H1 (cell line): ENCODE data around the gene ETNK1. TPM values are rescaled to one million over a fixed set of nuclear protein-coding genes. Genes with fewer than 3 reads are reported as not detected.

ENCODE experiments used
- CTCF ChIA-PET: fragments of 300-600 bp; sonication (Branson Sonifier 250); formaldehyde crosslinking; loops from one replicate; lab custom pipeline; 2021; ENCODE audit not compliant: partially characterized antibody; lab: Charles Lee
- POLR2A ChIA-PET: fragments of 300-600 bp; sonication (Branson Sonifier 250); formaldehyde crosslinking; loops from one replicate; lab custom pipeline; 2021; ENCODE audit warnings: inconsistent platforms; ENCODE audit not compliant: partially characterized antibody; lab: Charles Lee
- DNase-seq, 2 experiments: peaks; one replicate each; pipeline versions ENCODE4 v3.0.0 to v3.0.0-alpha.2; 2010 to 2022; ENCODE audit warnings: low spot score in 2 of 2, low read depth in 1 of 2, mixed read lengths in 1 of 2
- FAIRE-seq: peaks from 2 replicates; lab custom pipeline; 2011; peaks lifted over from hg19 to GRCh38; lab: Jason Lieb, UNC
- H2AFZ ChIP-seq: 2 replicates; pipeline ENCODE4 v1.8.1; 2012; ENCODE audit warnings: low read length, inconsistent platforms
- H2AK5ac ChIP-seq: 2 replicates; pipeline ENCODE4 v1.6.1; 2013; ENCODE audit warnings: low read depth, low read length
- H2BK120ac ChIP-seq: replicated peaks from 2 replicates; pipeline ENCODE3; 2013; ENCODE audit warnings: low read depth, low read length, inconsistent platforms
- H2BK12ac ChIP-seq: 2 replicates; pipeline ENCODE4 v1.6.1; 2013; ENCODE audit warnings: low read depth, low read length
- H2BK15ac ChIP-seq: 2 replicates; pipeline ENCODE4 v1.6.1; 2013; ENCODE audit warnings: low read length
- H2BK20ac ChIP-seq: 2 replicates; pipeline ENCODE4 v1.6.1; 2013; ENCODE audit warnings: low read length
- H2BK5ac ChIP-seq: 2 replicates; pipeline ENCODE4 v1.6.1; 2013; ENCODE audit warnings: low read depth, low read length
- H3K14ac ChIP-seq: 2 replicates; pipeline ENCODE4 v1.6.1; 2013; ENCODE audit warnings: inconsistent platforms; ENCODE audit not compliant: insufficient read length
- H3K18ac ChIP-seq: 2 replicates; pipeline ENCODE4 v1.6.1; 2013; ENCODE audit warnings: low read length; ENCODE audit errors: extremely low read depth
- H3K23ac ChIP-seq: 2 replicates; pipeline ENCODE4 v1.6.1; 2013; ENCODE audit warnings: inconsistent platforms; ENCODE audit not compliant: insufficient read length
- H3K23me2 ChIP-seq: 2 replicates; pipeline ENCODE4 v1.6.1; 2013; ENCODE audit warnings: low read depth, low read length
- H3K27ac ChIP-seq: 2 replicates; pipeline ENCODE4 v1.6.1; 2011; ENCODE audit warnings: low read depth, low read length, inconsistent platforms
- H3K27me3 ChIP-seq, 4 experiments: replicated peaks in 1 of 4; 1 replicate in 1 of 4; 2 replicates in 3 of 4; pipeline versions ENCODE4 v1.6.1 to v1.8.1; 2011 to 2013; ENCODE audit warnings: low read length in 3 of 4, mild to moderate bottlenecking in 3 of 4, inconsistent platforms in 2 of 4, mixed read lengths in 2 of 4, moderate library complexity in 1 of 4; ENCODE audit not compliant: control insufficient read depth in 3 of 4, insufficient read depth in 3 of 4; ENCODE audit errors: extremely low read depth in 1 of 4
- H3K36me3 ChIP-seq, 4 experiments: 2 replicates each; pipeline versions ENCODE4 v1.6.1 to v1.8.1; 2011 to 2013; ENCODE audit warnings: mild to moderate bottlenecking in 4 of 4, low read length in 3 of 4, moderate library complexity in 2 of 4, control low read depth in 1 of 4, inconsistent platforms in 1 of 4; ENCODE audit not compliant: insufficient read depth in 4 of 4, control insufficient read depth in 2 of 4
- H3K4ac ChIP-seq: replicated peaks from 2 replicates; pipeline ENCODE3; 2013; ENCODE audit warnings: low read length, low read depth, mixed read lengths, inconsistent platforms; ENCODE audit not compliant: insufficient read length
- H3K4me1 ChIP-seq, 4 experiments: replicated peaks in 1 of 4; 1 replicate in 1 of 4; 2 replicates in 3 of 4; pipeline versions ENCODE4 v1.6.1 to v1.8.1; 2011 to 2013; ENCODE audit warnings: low read length in 3 of 4, inconsistent platforms in 2 of 4, mixed read lengths in 1 of 4; ENCODE audit not compliant: insufficient read depth in 4 of 4, control insufficient read depth in 3 of 4
- H3K4me2 ChIP-seq, 2 experiments: 2 replicates each; pipeline versions ENCODE4 v1.6.1 to v1.8.1; 2011 to 2013; ENCODE audit warnings: low read depth in 2 of 2, low read length in 2 of 2, control low read depth in 1 of 2, inconsistent platforms in 1 of 2, mild to moderate bottlenecking in 1 of 2; ENCODE audit not compliant: insufficient read depth in 1 of 2
- H3K4me3 ChIP-seq, 4 experiments: fragments of 200-600, 300-600 bp in 1 of 4; sonication (generic), shearing (Covaris generic), sonication (Bioruptor Twin) in 1 of 4; 2 replicates each; pipeline versions ENCODE4 v1.5.1 to v1.8.1; 2011 to 2016; ENCODE audit warnings: low read length in 4 of 4, low read depth in 3 of 4, control low read depth in 2 of 4, inconsistent platforms in 2 of 4, mild to moderate bottlenecking in 2 of 4, mixed read lengths in 1 of 4, moderate library complexity in 1 of 4; ENCODE audit not compliant: insufficient read depth in 2 of 4; ENCODE audit errors: extremely low read depth in 1 of 4
- H3K56ac ChIP-seq: replicated peaks from 2 replicates; pipeline ENCODE3; 2013; ENCODE audit warnings: low read depth, mild to moderate bottlenecking, mixed read lengths, low read length, inconsistent platforms; ENCODE audit not compliant: insufficient read length
- H3K79me1 ChIP-seq: 2 replicates; pipeline ENCODE4 v1.6.1; 2013; ENCODE audit warnings: low read depth, low read length, control low read depth
- H3K79me2 ChIP-seq, 2 experiments: 2 replicates each; pipeline versions ENCODE4 v1.6.1 to v1.8.1; 2012 to 2013; ENCODE audit warnings: low read length in 2 of 2, mild to moderate bottlenecking in 2 of 2, inconsistent platforms in 1 of 2; ENCODE audit not compliant: insufficient read depth in 2 of 2, control insufficient read depth in 1 of 2
- H3K9ac ChIP-seq, 4 experiments: replicated peaks in 1 of 4; 1 replicate in 1 of 4; 2 replicates in 3 of 4; pipeline versions ENCODE4 v1.6.1 to v1.8.1; 2011 to 2013; ENCODE audit warnings: low read depth in 3 of 4, low read length in 3 of 4, control low read depth in 2 of 4, mild to moderate bottlenecking in 2 of 4, moderate library complexity in 2 of 4, inconsistent platforms in 1 of 4; ENCODE audit errors: extremely low read depth in 1 of 4
- H3K9me3 ChIP-seq, 2 experiments: 2 replicates each; pipeline versions ENCODE4 v1.6.1 to v1.8.1; 2012 to 2013; ENCODE audit warnings: mild to moderate bottlenecking in 2 of 2, moderate library complexity in 2 of 2, control low read depth in 1 of 2, inconsistent platforms in 1 of 2, low read depth in 1 of 2, low read length in 1 of 2, mixed read lengths in 1 of 2; ENCODE audit not compliant: insufficient read depth in 2 of 2
- H4K20me1 ChIP-seq, 2 experiments: replicated peaks in 1 of 2; 2 replicates each; pipeline versions ENCODE3 to v1.8.1; 2011 to 2013; ENCODE audit warnings: inconsistent platforms in 2 of 2, low read length in 2 of 2, mild to moderate bottlenecking in 1 of 2; ENCODE audit not compliant: insufficient read depth in 2 of 2, control insufficient read depth in 1 of 2
- H4K5ac ChIP-seq: 2 replicates; pipeline ENCODE4 v1.6.1; 2013; ENCODE audit warnings: low read length, low read depth, mixed read lengths, inconsistent platforms; ENCODE audit not compliant: insufficient read length
- H4K8ac ChIP-seq: 2 replicates; pipeline ENCODE4 v1.8.0; 2013; ENCODE audit warnings: mild to moderate bottlenecking, moderate library complexity, low read length, inconsistent platforms; ENCODE audit not compliant: insufficient read depth; ENCODE audit errors: extremely low read depth
- H4K91ac ChIP-seq: replicated peaks from 2 replicates; pipeline ENCODE3; 2013; ENCODE audit warnings: low read length, mixed read lengths, inconsistent platforms; ENCODE audit not compliant: insufficient read length
- ASH2L ChIP-seq: fragments of 200-600, 300-600 bp; sonication (generic); IDR thresholded peaks from one replicate; pipeline ENCODE4 v1.7.1; 2017; ENCODE audit warnings: low read length
- CEBPB ChIP-seq: IDR thresholded peaks from 2 replicates; pipeline ENCODE4 v1.6.1; 2012; ENCODE audit warnings: low read depth, low read length
- CTCF ChIP-seq, 3 experiments: IDR thresholded peaks; 1 replicate in 2 of 3; 2 replicates in 1 of 3; pipeline versions ENCODE4 v1.5.1 to v1.6.1; 2011; ENCODE audit warnings: low read length in 3 of 3, mild to moderate bottlenecking in 3 of 3, inconsistent platforms in 2 of 3, low read depth in 1 of 3, moderate library complexity in 1 of 3; ENCODE audit not compliant: insufficient read depth in 1 of 3; ENCODE audit errors: control extremely low read depth in 1 of 3
- HDAC2 ChIP-seq, 2 experiments: fragments of 300-600 bp in 1 of 2; sonication (generic) in 1 of 2; IDR thresholded peaks; 2 replicates each; pipeline ENCODE4 v1.6.1; 2011 to 2012; ENCODE audit warnings: low read depth in 2 of 2, low read length in 2 of 2, mild to moderate bottlenecking in 2 of 2, moderate library complexity in 2 of 2, borderline replicate concordance in 1 of 2, inconsistent platforms in 1 of 2
- JUND ChIP-seq: IDR thresholded peaks from 2 replicates; pipeline ENCODE4 v1.6.1; 2011; ENCODE audit warnings: mild to moderate bottlenecking, improper control_type of control experiment, low read length
- RNF2 ChIP-seq: fragments of 200-900, 300-1000 bp; sonication (generic); IDR thresholded peaks from 2 replicates; pipeline ENCODE4 v1.7.1; 2016; ENCODE audit warnings: borderline replicate concordance, low read depth, mild to moderate bottlenecking, antibody characterized with exemption, low read length; ENCODE audit not compliant: poor library complexity, severe bottlenecking; ENCODE audit errors: missing control alignments
- RXRA ChIP-seq: IDR thresholded peaks from 2 replicates; pipeline ENCODE4 v1.6.1; 2011; ENCODE audit warnings: low read depth, mild to moderate bottlenecking, low read length, moderate library complexity; ENCODE audit not compliant: insufficient read depth
- TEAD4 ChIP-seq: IDR thresholded peaks from 2 replicates; pipeline ENCODE4 v1.6.1; 2012; ENCODE audit warnings: low read depth, low read length, inconsistent platforms, mixed read lengths
- ZNF274 ChIP-seq: IDR thresholded peaks from 2 replicates; pipeline ENCODE4 v1.7.0; 2012; ENCODE audit warnings: low read length, borderline replicate concordance; ENCODE audit errors: extremely low read depth
- WGBS, 2 experiments: shearing (Covaris generic) in 1 of 2; methylation state at CpG; one replicate each; pipeline versions ENCODE4 v1.1.6 to v1.1.7; 2013 to 2015; ENCODE audit warnings: low lambda C conversion rate in 2 of 2, mixed read lengths in 2 of 2, inconsistent platforms in 1 of 2, low coverage in 1 of 2, missing lambda C conversion rate in 1 of 2; ENCODE audit not compliant: insufficient replicate concordance in 2 of 2, insufficient coverage in 1 of 2, insufficient read length in 1 of 2; ENCODE audit errors: extremely low coverage in 1 of 2, missing lambda C conversion rate in 1 of 2; 5-methylcytosine and 5-hydroxymethylcytosine counted together
- polyA plus RNA-seq, 7 experiments: library from polyadenylated mRNA; depleted of rRNA in 3 of 7; stranded (reverse) in 5 of 7; unstranded in 2 of 7; fragments of >200 nt in 5 of 7; fragments of 200-250 nt in 2 of 7; gene quantifications; 1 replicate in 5 of 7; 2 replicates in 1 of 7; 4 replicates in 1 of 7; pipeline versions ENCODE4 v1.2.1 to v1.2.3, GENCODE V29; 2011 to 2013; ENCODE audit warnings: missing spikeins in 2 of 7, mixed read lengths in 2 of 7
- total RNA-seq: library from RNA; stranded (reverse); fragmentation: NEBNext Ultra II Directional; extraction: Animal tissue kit (Norgen Biotek cat#: 25700); gene quantifications from 2 replicates; pipeline ENCODE4 v1.2.1, GENCODE V29; 2021

Gene ETNK1
- total and polyA plus RNA-seq, 2 of the 8 experiments (the other 6 are each of a cell fraction or from before 2014, with no cell fraction given) = 11.6 to 82.7 TPM

- H2AK5ac ChIP-seq = no peak overlapping the region
- peaks cover 0 to 3% (median under 1%) of the 10 kb centered on the region in 4 experiments; a peak in 5 of 7 replicates for H3K4me1 ChIP-seq
- H3K79me1 ChIP-seq = no peaks in the 10 kb centered on the region
- no peak overlapping the region for H4K91ac ChIP-seq
- H3K9ac ChIP-seq = no peak overlapping the region
- H4K20me1 ChIP-seq = no peaks in the 10 kb centered on the region
- 94% methylated on average over 15 of the region's 38 CpGs; no CpG with 5 or more reads in 1 of the 2 experiments for WGBS, 2 experiments
- H3K56ac ChIP-seq = no peak overlapping the region
- H2BK15ac ChIP-seq = no peak overlapping the region
- H2BK120ac ChIP-seq = no peak overlapping the region
- peaks cover 12 to 18% of the 10 kb centered on the region in 2 experiments for H3K9me3 ChIP-seq
- peaks cover 0 to 10% (median 0%) of the 10 kb centered on the region in 4 experiments; a peak in 2 of 8 replicates for H3K36me3 ChIP-seq
- no peak overlapping the region for H4K8ac ChIP-seq
- no peak overlapping the region for H2BK12ac ChIP-seq
- H4K5ac ChIP-seq = no peak overlapping the region
- DNase-seq = no peak
- H2BK20ac ChIP-seq = no peak overlapping the region
- FAIRE-seq = no peak
- H3K18ac ChIP-seq = no peak overlapping the region
- ChIA-PET CTCF (interaction anchor here (0.7 to 1.0 kb wide), 2 partner anchors 8 to 1659 kb away, joined by 3 read pairs; no protein-coding TSS in a partner anchor), POLR2A (interaction anchor here (1.2 kb wide), 1 partner anchor 16 kb away, joined by 4 read pairs; no protein-coding TSS in a partner anchor)
- H3K4me3 ChIP-seq = no peak overlapping the region
- no peak overlapping the region for H3K27ac ChIP-seq
- H3K4me2 ChIP-seq = no peak overlapping the region
- H2BK5ac ChIP-seq = no peak overlapping the region
- H3K23ac ChIP-seq = no peak overlapping the region
- no peak overlapping the region for H2AFZ ChIP-seq
- no peaks in the 10 kb centered on the region for H3K23me2 ChIP-seq
- no peaks in the 10 kb centered on the region for H3K27me3 ChIP-seq
- H3K79me2 ChIP-seq = no peaks in the 10 kb centered on the region
- H3K14ac ChIP-seq = no peak overlapping the region
- H3K4ac ChIP-seq = no peak overlapping the region
- TF ChIP-seq HDAC2 (IDR thresholded peaks at IDR 0.05; ENCODE audit: borderline replicate concordance in 1 of 2, low read depth in 2 of 2, low read length in 2 of 2) = no peak
- TF ChIP-seq JUND = no peak
- TF ChIP-seq CTCF (IDR thresholded peaks at IDR 0.05; ENCODE audit: control extremely low read depth in 1 of 3, insufficient read depth in 1 of 3, low read depth in 1 of 3, low read length in 3 of 3) = no peak
- no peak for TF ChIP-seq RNF2
- TF ChIP-seq ZNF274 = no peak
- no peak for TF ChIP-seq CEBPB
- no peak for TF ChIP-seq TEAD4
- no peak for TF ChIP-seq RXRA
- no peak for TF ChIP-seq ASH2L
Observed at GRCh38 chr12:22692964-22693555, 68.1 kb downstream of the ETNK1 start.
